Measurements from ENCODE around the gene WIF1.

The WIF1 gene

GRCh38 chr12:65019696-65020234 lies 101.3 kb downstream of the WIF1 start:
- no peak for DNase-seq

DNA sequence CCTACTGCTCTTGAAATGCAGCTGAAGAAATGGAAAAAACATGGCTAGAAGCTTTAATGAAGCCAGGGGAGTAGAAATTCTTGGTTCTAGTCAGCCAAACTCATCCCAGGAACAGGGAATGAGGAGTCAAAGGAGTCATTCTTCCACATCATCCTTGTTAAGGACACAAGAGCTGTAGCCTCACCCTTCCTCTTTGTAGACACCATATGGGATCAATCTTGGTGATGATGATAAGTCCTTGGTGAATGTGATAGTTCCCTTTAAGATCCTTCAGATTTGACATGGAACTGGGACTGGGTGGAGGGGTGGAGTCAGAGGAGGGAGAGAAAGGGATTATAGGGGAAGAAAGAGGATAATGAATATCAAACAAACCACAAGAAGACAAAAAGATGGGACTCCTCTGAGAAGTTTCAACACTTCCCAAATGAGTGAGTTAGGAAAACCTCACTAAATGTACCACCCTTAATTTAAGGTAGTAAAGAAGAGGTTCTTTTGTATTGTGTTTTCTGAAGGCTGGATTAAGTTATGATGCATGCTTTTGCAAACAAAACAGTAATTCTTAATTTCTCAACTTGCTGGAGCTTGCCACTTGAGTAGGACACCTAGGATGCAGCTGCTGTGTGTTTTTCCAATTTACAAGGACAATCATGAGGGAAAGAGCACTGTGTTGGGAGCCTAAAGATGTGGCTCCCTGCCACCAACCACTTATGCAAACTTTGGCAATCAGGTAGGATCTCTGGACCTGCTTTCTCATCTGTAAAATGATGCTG lies 104.0 kb downstream of the WIF1 start:
- DNase-seq: no peak

GRCh38 chr12:65015850-65016249 lies 105.3 kb downstream of the WIF1 start:
- DNase-seq: no peak

DNA sequence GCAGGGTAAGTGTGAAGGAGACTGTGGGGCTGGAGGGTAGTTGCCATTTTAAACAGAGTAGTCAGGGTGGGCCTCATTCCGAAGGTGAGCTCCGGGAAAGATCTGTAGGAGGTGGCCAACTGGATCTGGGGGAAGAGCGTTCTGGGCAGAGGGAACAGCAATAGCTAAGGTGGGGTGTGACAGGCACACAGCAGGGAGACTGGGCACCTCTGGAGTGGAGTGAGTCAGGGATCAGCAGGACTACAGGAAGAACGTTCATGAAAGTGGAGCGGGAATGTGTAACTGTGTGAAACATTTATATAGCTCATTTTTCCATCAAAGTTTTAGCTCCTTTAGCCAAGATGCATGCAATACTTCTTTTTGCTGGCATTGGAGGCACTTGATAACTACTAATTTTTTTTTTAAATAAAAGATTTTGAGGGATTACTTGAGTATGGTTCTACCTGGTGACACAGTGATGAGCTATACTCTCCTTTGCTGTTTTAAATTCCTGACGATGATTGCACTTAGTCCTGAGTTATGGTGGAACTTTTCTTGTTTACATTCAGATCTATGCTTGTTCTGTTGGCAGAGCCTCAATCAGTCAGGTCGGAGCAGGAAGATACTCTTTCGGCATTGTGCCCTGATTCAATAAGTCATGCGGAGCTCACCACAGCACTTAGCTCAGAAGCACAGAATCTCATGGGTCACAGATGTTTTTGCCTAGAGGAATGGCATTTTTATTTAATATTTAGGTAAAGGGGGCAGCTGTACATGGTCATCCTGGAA lies 106.4 kb downstream of the WIF1 start:
- DNase-seq: no peak

GRCh38 chr12:65010437-65010836 lies 110.7 kb downstream of the WIF1 start:
- no peak for DNase-seq

GRCh38 chr12:65005716-65006115 lies 115.4 kb downstream of the WIF1 start:
- no peak for DNase-seq

GRCh38 chr12:65004270-65004669 lies 116.8 kb downstream of the WIF1 start:
- DNase-seq: no peak
